Bronchial epithelial cell (primary cell): ENCODE data around the gene FOLR3. TPM values are rescaled to one million over a fixed set of nuclear protein-coding genes. Genes with fewer than 3 reads are reported as not detected.
"Not testable (repeated sequence)": the region's sequence is repeated elsewhere in the genome, so short reads cannot be mapped to it uniquely, and the experiment has no call there.

ENCODE experiments used
- DNase-seq: peaks from one replicate; pipeline ENCODE4 v3.0.0-alpha.2; 2010; ENCODE audit warnings: low read depth
- FAIRE-seq: peaks from 2 replicates; lab custom pipeline; 2011; peaks lifted over from hg19 to GRCh38; lab: Jason Lieb, UNC
- H3K27me3 ChIP-seq: 2 replicates; pipeline ENCODE4 v1.5.1; 2011; ENCODE audit warnings: low read length; ENCODE audit not compliant: control insufficient read depth, insufficient read depth
- H3K36me3 ChIP-seq: 2 replicates; pipeline ENCODE4 v1.5.1; 2011; ENCODE audit warnings: low read length; ENCODE audit not compliant: control insufficient read depth, insufficient read depth
- H3K4me3 ChIP-seq: 2 replicates; pipeline ENCODE4 v1.5.1; 2011; ENCODE audit warnings: mild to moderate bottlenecking, low read depth, low read length, control low read depth
- total RNA-seq: library from RNA; depleted of rRNA; stranded (reverse); fragments of >200 nt; gene quantifications from 2 replicates; pipeline ENCODE4 v1.2.1, GENCODE V29; 2014
- TF ChIP-seq, protein P1 (sequence below): IDR thresholded peaks from 2 replicates; pipeline ENCODE4 v1.5.1; 2011; ENCODE audit warnings: mild to moderate bottlenecking, moderate library complexity, low read length, control low read depth, inconsistent platforms; ENCODE audit not compliant: insufficient read depth, severe bottlenecking

The FOLR3 gene
- total RNA-seq, 1 donor from 2014 or later, result 11.3 TPM

DNA sequence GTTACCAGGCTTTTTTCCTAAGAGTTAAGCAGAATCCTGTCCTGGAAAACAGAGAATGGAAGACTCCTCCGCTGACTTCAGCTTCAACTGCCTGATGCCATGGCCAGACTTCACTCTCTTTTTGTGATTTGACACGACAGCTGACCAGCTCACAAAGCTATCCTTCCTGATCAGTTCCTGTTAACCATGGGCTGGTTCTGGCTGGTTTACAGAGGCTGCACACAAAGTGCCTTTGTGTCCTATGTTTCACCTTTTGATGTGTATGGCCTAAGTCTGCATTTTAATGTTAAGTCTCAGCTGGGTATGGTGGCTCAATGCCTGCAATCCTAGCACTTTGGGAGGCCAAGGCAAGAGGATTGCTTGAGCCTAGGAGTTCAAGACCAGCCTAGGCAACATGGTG is 11.1 kb downstream of the FOLR3 start:
- Histone ChIP-seq H3K27me3 (no peaks in the 10 kb centered on the region), H3K36me3 (no peaks in the 10 kb centered on the region), H3K4me3 (no peak overlapping the region)
- no peak for FAIRE-seq
- no peak for DNase-seq
- TF ChIP-seq, protein P1, sequence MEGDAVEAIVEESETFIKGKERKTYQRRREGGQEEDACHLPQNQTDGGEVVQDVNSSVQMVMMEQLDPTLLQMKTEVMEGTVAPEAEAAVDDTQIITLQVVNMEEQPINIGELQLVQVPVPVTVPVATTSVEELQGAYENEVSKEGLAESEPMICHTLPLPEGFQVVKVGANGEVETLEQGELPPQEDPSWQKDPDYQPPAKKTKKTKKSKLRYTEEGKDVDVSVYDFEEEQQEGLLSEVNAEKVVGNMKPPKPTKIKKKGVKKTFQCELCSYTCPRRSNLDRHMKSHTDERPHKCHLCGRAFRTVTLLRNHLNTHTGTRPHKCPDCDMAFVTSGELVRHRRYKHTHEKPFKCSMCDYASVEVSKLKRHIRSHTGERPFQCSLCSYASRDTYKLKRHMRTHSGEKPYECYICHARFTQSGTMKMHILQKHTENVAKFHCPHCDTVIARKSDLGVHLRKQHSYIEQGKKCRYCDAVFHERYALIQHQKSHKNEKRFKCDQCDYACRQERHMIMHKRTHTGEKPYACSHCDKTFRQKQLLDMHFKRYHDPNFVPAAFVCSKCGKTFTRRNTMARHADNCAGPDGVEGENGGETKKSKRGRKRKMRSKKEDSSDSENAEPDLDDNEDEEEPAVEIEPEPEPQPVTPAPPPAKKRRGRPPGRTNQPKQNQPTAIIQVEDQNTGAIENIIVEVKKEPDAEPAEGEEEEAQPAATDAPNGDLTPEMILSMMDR, result no peak

GRCh38 chr11:72150882-72151281 is 15.4 kb downstream of the FOLR3 start:
- DNase-seq (no peak), FAIRE-seq (no peak)
- TF ChIP-seq, protein P1, result no peak
- Histone ChIP-seq H3K36me3 (no peaks in the 10 kb centered on the region), H3K4me3 (no peak overlapping the region), H3K27me3 (no peaks in the 10 kb centered on the region)

GRCh38 chr11:72153874-72154273 is 18.3 kb downstream of the FOLR3 start:
- not testable (repeated sequence) for DNase-seq, H3K27me3 ChIP-seq, H3K36me3 ChIP-seq, FAIRE-seq, H3K4me3 ChIP-seq

- no peak overlapping the region for H3K4me3 ChIP-seq
- TF ChIP-seq, protein P1, result no peak
- no peak for DNase-seq
- no peaks in the 10 kb centered on the region for H3K27me3 ChIP-seq
- no peaks in the 10 kb centered on the region for H3K36me3 ChIP-seq
- FAIRE-seq, result no peak
These were observed 19.3 kb downstream of the FOLR3 start for GRCh38 chr11:72154816-72155215.

GRCh38 chr11:72155751-72156150 is 20.2 kb downstream of the FOLR3 start:
- TF ChIP-seq, protein P1, result no peak
- DNase-seq, result no peak
- no peak overlapping the region for H3K4me3 ChIP-seq
- no peaks in the 10 kb centered on the region for H3K27me3 ChIP-seq
- H3K36me3 ChIP-seq, result no peaks in the 10 kb centered on the region
- FAIRE-seq, result no peak

GRCh38 chr11:72157131-72157530 is 21.6 kb downstream of the FOLR3 start:
- H3K36me3 ChIP-seq, result no peaks in the 10 kb centered on the region
- FAIRE-seq (no peak), DNase-seq (no peak)
- TF ChIP-seq, protein P1, result no peak
- no peak overlapping the region for H3K4me3 ChIP-seq
- H3K27me3 ChIP-seq, result no peaks in the 10 kb centered on the region
